Measurements from ENCODE around the gene SPAG16.
A peak's percentile ranks its signal among the peaks of the same experiment; 100 is the strongest.

SPAG16 gene

DNA sequence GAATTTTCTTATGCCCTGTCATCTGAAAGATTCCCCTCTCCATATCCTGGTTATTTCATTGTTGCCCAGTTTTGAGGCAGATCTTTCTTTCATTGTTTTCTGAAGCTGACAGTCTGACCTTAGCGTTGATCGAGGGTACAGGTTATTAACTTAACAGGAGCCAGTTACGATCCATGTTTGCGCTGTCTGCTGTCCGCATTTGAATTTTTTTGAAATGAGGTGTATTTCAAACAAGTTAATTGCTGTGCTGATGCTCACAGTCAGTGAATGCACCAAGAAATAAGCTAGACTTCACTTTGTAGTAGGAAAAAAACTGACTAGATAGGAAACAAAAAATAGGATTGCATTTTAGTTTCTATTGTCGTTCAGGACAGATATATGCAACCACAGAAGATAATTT, 34.8 kb upstream of the SPAG16 start:
- Histone ChIP-seq H3K4me1 (ENCODE audit: insufficient read depth, low read length, poor library complexity, severe bottlenecking) (peaks cover 3% of the 10 kb centered on the region), H3K4me3 (ENCODE audit: low read length, poor library complexity, severe bottlenecking) (no peak overlapping the region), H3K79me2 (ENCODE audit: insufficient read depth, low read length) (peaks cover 11% of the 10 kb centered on the region; the same call in 1 of the 2 replicates), H2AFZ (ENCODE audit: low read length) (peak overlapping the region; percentile 20; the same call in 1 of the 2 replicates), H3K9me3 (ENCODE audit: insufficient read depth, low read depth, low read length) (no peaks in the 10 kb centered on the region), H3K4me2 (ENCODE audit: low read depth, low read length, poor library complexity, severe bottlenecking) (no peak overlapping the region), H3K36me3 (ENCODE audit: insufficient read depth, low read length) (no peaks in the 10 kb centered on the region), H3F3A (ENCODE audit: low read depth) (no peaks in the 10 kb centered on the region), H3K9ac (ENCODE audit: low read depth, low read length, poor library complexity, severe bottlenecking) (no peak overlapping the region), H3K9me2 (replicated peaks; ENCODE audit: low read depth, low read length) (no peaks in the 10 kb centered on the region), H4K20me1 (ENCODE audit: insufficient read depth, low read length, poor library complexity, severe bottlenecking) (no peaks in the 10 kb centered on the region), H3K27me3 (ENCODE audit: insufficient read depth, low read length, poor library complexity, severe bottlenecking) (no peaks in the 10 kb centered on the region)
- TF ChIP-seq, protein P1, sequence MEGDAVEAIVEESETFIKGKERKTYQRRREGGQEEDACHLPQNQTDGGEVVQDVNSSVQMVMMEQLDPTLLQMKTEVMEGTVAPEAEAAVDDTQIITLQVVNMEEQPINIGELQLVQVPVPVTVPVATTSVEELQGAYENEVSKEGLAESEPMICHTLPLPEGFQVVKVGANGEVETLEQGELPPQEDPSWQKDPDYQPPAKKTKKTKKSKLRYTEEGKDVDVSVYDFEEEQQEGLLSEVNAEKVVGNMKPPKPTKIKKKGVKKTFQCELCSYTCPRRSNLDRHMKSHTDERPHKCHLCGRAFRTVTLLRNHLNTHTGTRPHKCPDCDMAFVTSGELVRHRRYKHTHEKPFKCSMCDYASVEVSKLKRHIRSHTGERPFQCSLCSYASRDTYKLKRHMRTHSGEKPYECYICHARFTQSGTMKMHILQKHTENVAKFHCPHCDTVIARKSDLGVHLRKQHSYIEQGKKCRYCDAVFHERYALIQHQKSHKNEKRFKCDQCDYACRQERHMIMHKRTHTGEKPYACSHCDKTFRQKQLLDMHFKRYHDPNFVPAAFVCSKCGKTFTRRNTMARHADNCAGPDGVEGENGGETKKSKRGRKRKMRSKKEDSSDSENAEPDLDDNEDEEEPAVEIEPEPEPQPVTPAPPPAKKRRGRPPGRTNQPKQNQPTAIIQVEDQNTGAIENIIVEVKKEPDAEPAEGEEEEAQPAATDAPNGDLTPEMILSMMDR (conservative IDR thresholded peaks at IDR 0.05; ENCODE audit: low read length) = no peak
- TF ChIP-seq EZH2phosphoT487 (IDR thresholded peaks at IDR 0.05; ENCODE audit: borderline replicate concordance) = no peak

- H3K27me3 ChIP-seq (ENCODE audit: insufficient read depth, low read length, poor library complexity, severe bottlenecking) = no peaks in the 10 kb centered on the region
- no peaks in the 10 kb centered on the region for H3K36me3 ChIP-seq (ENCODE audit: insufficient read depth, low read length)
- H2AFZ ChIP-seq (ENCODE audit: low read length) = 0 out of 2 replicates have a peak overlapping the region, but pooled peaks have one; percentile 9
- H3K9me3 ChIP-seq (ENCODE audit: insufficient read depth, low read depth, low read length) = no peaks in the 10 kb centered on the region
- H4K20me1 ChIP-seq (ENCODE audit: insufficient read depth, low read length, poor library complexity, severe bottlenecking) = no peaks in the 10 kb centered on the region
- no peak overlapping the region for H3K4me3 ChIP-seq (ENCODE audit: low read length, poor library complexity, severe bottlenecking)
- no peak for TF ChIP-seq EZH2phosphoT487 (IDR thresholded peaks at IDR 0.05; ENCODE audit: borderline replicate concordance)
- TF ChIP-seq, protein P1 (conservative IDR thresholded peaks at IDR 0.05; ENCODE audit: low read length) = peak; percentile 60
- no peak overlapping the region for H3K9ac ChIP-seq (ENCODE audit: low read depth, low read length, poor library complexity, severe bottlenecking)
- H3K9me2 ChIP-seq (replicated peaks; ENCODE audit: low read depth, low read length) = no peaks in the 10 kb centered on the region
- no peaks in the 10 kb centered on the region for H3K79me2 ChIP-seq (ENCODE audit: insufficient read depth, low read length)
- H3F3A ChIP-seq (ENCODE audit: low read depth) = no peaks in the 10 kb centered on the region
- no peaks in the 10 kb centered on the region for H3K4me1 ChIP-seq (ENCODE audit: insufficient read depth, low read length, poor library complexity, severe bottlenecking)
- H3K4me2 ChIP-seq (ENCODE audit: low read depth, low read length, poor library complexity, severe bottlenecking) = no peak overlapping the region
These were observed 32.6 kb upstream of the SPAG16 start for GRCh38 chr2:213251618-213252017.

DNA sequence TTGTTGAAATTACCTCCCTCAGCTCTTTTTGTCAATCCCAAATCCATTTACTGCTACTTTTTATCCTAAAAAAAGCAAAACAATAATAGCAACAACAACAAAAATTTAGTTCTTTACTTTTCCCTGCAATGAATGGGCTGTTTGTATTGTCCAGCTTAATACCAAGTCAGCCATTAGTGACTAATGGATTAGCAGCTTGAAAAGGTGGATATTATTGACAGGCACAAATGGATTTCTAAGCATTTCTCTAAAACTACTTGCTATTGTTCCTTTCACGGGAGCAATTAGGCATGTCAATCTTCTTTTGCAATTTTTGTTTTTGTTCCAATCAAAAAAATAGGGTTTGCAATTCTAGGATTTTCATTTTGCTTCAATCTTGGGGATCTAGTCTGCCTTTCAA, 32.1 kb upstream of the SPAG16 start:
- H4K20me1 ChIP-seq (ENCODE audit: insufficient read depth, low read length, poor library complexity, severe bottlenecking) = no peaks in the 10 kb centered on the region
- H3K4me2 ChIP-seq (ENCODE audit: low read depth, low read length, poor library complexity, severe bottlenecking) = no peak overlapping the region
- no peak overlapping the region for H3K9ac ChIP-seq (ENCODE audit: low read depth, low read length, poor library complexity, severe bottlenecking)
- H2AFZ ChIP-seq (ENCODE audit: low read length) = peak overlapping the region; percentile 9; the same call in 1 of the 2 replicates
- H3K36me3 ChIP-seq (ENCODE audit: insufficient read depth, low read length) = no peaks in the 10 kb centered on the region
- no peaks in the 10 kb centered on the region for H3K9me3 ChIP-seq (ENCODE audit: insufficient read depth, low read depth, low read length)
- no peaks in the 10 kb centered on the region for H3K4me1 ChIP-seq (ENCODE audit: insufficient read depth, low read length, poor library complexity, severe bottlenecking)
- TF ChIP-seq, protein P1 (conservative IDR thresholded peaks at IDR 0.05; ENCODE audit: low read length) = no peak
- no peak for TF ChIP-seq EZH2phosphoT487 (IDR thresholded peaks at IDR 0.05; ENCODE audit: borderline replicate concordance)
- no peaks in the 10 kb centered on the region for H3K79me2 ChIP-seq (ENCODE audit: insufficient read depth, low read length)
- no peaks in the 10 kb centered on the region for H3F3A ChIP-seq (ENCODE audit: low read depth)
- H3K4me3 ChIP-seq (ENCODE audit: low read length, poor library complexity, severe bottlenecking) = no peak overlapping the region
- no peaks in the 10 kb centered on the region for H3K9me2 ChIP-seq (replicated peaks; ENCODE audit: low read depth, low read length)
- H3K27me3 ChIP-seq (ENCODE audit: insufficient read depth, low read length, poor library complexity, severe bottlenecking) = no peaks in the 10 kb centered on the region
